K562 (cell line): Measurements from ENCODE around the gene C4orf17. TPM values are rescaled to one million over a fixed set of nuclear protein-coding genes. Genes with fewer than 3 reads are reported as not detected.

Source experiments
- BHLHE40 ChIP-seq: IDR thresholded peaks from 2 replicates; pipeline ENCODE4 v1.6.1; 2011; ENCODE audit warnings: low read length, improper control_type of control experiment
- CUX1 ChIP-seq: fragments of 200-800 bp; sonication (Bioruptor generic); IDR thresholded peaks from 2 replicates; pipeline ENCODE4 v1.6.1; 2016; ENCODE audit warnings: missing genetic modification characterization, missing compliant biosample characterization
- E4F1 ChIP-seq: fragments of 250-450 bp; sonication (Bioruptor Pico); IDR thresholded peaks from 2 replicates; pipeline ENCODE4 v1.5.0; 2021; ENCODE audit warnings: mild to moderate bottlenecking, borderline replicate concordance
- EP400 ChIP-seq: fragments of 450-650 bp; IDR thresholded peaks from 2 replicates; pipeline ENCODE4 v1.6.1; 2017; ENCODE audit warnings: antibody characterized with exemption, mild to moderate bottlenecking, moderate library complexity
- KAT7 ChIP-seq: sonication (generic); formaldehyde crosslinking; IDR thresholded peaks from 2 replicates; pipeline ENCODE4 v1.8.0; 2022; ENCODE audit warnings: missing genetic modification reagents, mild to moderate bottlenecking, borderline replicate concordance
- MBD2 ChIP-seq: sonication (generic); IDR thresholded peaks from 2 replicates; pipeline ENCODE4 v1.6.1; 2016; ENCODE audit warnings: low read depth, borderline replicate concordance
- MEF2A ChIP-seq: IDR thresholded peaks from 2 replicates; pipeline ENCODE4 v1.6.1; 2011; ENCODE audit warnings: low read depth, mild to moderate bottlenecking, low read length, moderate library complexity; ENCODE audit not compliant: control insufficient read depth
- NR1H2 ChIP-seq: sonication (generic); formaldehyde crosslinking; IDR thresholded peaks from 2 replicates; pipeline ENCODE4 v1.4.0; 2020; ENCODE audit warnings: mild to moderate bottlenecking, missing genetic modification reagents
- SAFB2 ChIP-seq: fragments of 200-400 bp; formaldehyde crosslinking; IDR thresholded peaks from 2 replicates; pipeline ENCODE4 v1.6.1; 2018; ENCODE audit warnings: borderline replicate concordance, low read length, low read depth, moderate library complexity; ENCODE audit not compliant: severe bottlenecking
- STAT5B ChIP-seq: fragments of 250-450 bp; sonication (Bioruptor Pico); IDR thresholded peaks from 2 replicates; pipeline ENCODE4 v1.8.0; 2021; ENCODE audit warnings: mild to moderate bottlenecking, inconsistent platforms
- THRB ChIP-seq: fragments of 450-650 bp; formaldehyde crosslinking; conservative IDR thresholded peaks from 2 replicates; pipeline ENCODE4 v1.4.0; 2022; ENCODE audit warnings: mild to moderate bottlenecking, missing genetic modification characterization
- YBX1 ChIP-seq: fragments of 450-650 bp; IDR thresholded peaks from 2 replicates; pipeline ENCODE4 v1.7.1; 2016; ENCODE audit warnings: mild to moderate bottlenecking
- ZC3H8 ChIP-seq: fragments of 450-650 bp; IDR thresholded peaks from 2 replicates; pipeline ENCODE4 v1.6.1; 2017
- ZNF408 ChIP-seq: fragments of 250-450 bp; sonication (Bioruptor Pico); IDR thresholded peaks from 2 replicates; pipeline ENCODE4 v1.4.0; 2020; ENCODE audit warnings: low read depth, mild to moderate bottlenecking, moderate library complexity
- ZNF644 ChIP-seq: fragments of 200-800 bp; sonication (Bioruptor generic); IDR thresholded peaks from 2 replicates; pipeline ENCODE4 v1.6.1; 2016; ENCODE audit warnings: low read depth, missing genetic modification characterization, missing compliant biosample characterization
- polyA plus RNA-seq, 8 experiments: library from polyadenylated mRNA; depleted of rRNA in 4 of 8; stranded (reverse) in 5 of 8; unstranded in 3 of 8; fragments of >200 nt; fragmentation: Nextera tagmentation in 2 of 8; fragmentation: Illumina TruSeq in 1 of 8; extraction: Ambion mirVana in 2 of 8; extraction: Trizol in 1 of 8; gene quantifications; 2 replicates each; pipeline versions ENCODE4 v1.2.1 to v1.2.3, GENCODE V29; 2011 to 2014; ENCODE audit warnings: inconsistent platforms in 1 of 8, missing spikeins in 1 of 8
- total RNA-seq, 7 experiments: library from RNA; depleted of rRNA in 6 of 7; stranded (reverse); fragments of >200 nt in 6 of 7; fragmentation: Illumina TruSeq in 2 of 7; extraction: Trizol in 2 of 7; gene quantifications; 2 replicates each; pipeline versions ENCODE4 v1.2.1 to v1.2.3, GENCODE V29; 2011 to 2021; ENCODE audit warnings: low replicate concordance in 1 of 7
- TF ChIP-seq, protein P1 (sequence below): fragments of 450-650 bp; IDR thresholded peaks from 2 replicates; pipeline ENCODE4 v1.6.1; 2017; ENCODE audit warnings: antibody characterized with exemption

The C4orf17 gene
- total and polyA plus RNA-seq, 9 of the 15 experiments (the other 6 are each of a cell fraction or from before 2014, with no cell fraction given) = not detected

- TF ChIP-seq E4F1 (no peak), NR1H2 (CRISPR knock-in tag) (no peak), BHLHE40 (peak; percentile 64), MEF2A (no peak), SAFB2 (no peak), ZNF644 (tag) (0 out of 2 replicates have a peak, but pooled peaks have one; percentile 53), KAT7 (CRISPR knock-in tag) (no peak), YBX1 (no peak), CUX1 (CRISPR knock-in tag) (no peak), ZC3H8 (no peak), EP400 (peak; percentile 91), ZNF408 (CRISPR knock-in tag) (no peak), MBD2 (peak; percentile 49), THRB (CRISPR knock-in tag) (no peak), STAT5B (CRISPR knock-in tag) (no peak)
- TF ChIP-seq, protein P1, sequence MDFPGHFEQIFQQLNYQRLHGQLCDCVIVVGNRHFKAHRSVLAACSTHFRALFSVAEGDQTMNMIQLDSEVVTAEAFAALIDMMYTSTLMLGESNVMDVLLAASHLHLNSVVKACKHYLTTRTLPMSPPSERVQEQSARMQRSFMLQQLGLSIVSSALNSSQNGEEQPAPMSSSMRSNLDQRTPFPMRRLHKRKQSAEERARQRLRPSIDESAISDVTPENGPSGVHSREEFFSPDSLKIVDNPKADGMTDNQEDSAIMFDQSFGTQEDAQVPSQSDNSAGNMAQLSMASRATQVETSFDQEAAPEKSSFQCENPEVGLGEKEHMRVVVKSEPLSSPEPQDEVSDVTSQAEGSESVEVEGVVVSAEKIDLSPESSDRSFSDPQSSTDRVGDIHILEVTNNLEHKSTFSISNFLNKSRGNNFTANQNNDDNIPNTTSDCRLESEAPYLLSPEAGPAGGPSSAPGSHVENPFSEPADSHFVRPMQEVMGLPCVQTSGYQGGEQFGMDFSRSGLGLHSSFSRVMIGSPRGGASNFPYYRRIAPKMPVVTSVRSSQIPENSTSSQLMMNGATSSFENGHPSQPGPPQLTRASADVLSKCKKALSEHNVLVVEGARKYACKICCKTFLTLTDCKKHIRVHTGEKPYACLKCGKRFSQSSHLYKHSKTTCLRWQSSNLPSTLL = no peak
Measured at GRCh38 chr4:99563310-99564186, 52.7 kb downstream of the C4orf17 start, which contains the start of gene TRMT10A (continued).
